GM18870 (cell line): ENCODE results near the gene GOSR2.

ENCODE experiments used
- ATAC-seq: cut with Tn5 transposase; IDR thresholded peaks from one replicate; pipeline ENCODE4 v1.9.1; 2021; ENCODE audit warnings: moderate library complexity; ENCODE audit not compliant: unreplicated experiment

The GOSR2 gene

DNA sequence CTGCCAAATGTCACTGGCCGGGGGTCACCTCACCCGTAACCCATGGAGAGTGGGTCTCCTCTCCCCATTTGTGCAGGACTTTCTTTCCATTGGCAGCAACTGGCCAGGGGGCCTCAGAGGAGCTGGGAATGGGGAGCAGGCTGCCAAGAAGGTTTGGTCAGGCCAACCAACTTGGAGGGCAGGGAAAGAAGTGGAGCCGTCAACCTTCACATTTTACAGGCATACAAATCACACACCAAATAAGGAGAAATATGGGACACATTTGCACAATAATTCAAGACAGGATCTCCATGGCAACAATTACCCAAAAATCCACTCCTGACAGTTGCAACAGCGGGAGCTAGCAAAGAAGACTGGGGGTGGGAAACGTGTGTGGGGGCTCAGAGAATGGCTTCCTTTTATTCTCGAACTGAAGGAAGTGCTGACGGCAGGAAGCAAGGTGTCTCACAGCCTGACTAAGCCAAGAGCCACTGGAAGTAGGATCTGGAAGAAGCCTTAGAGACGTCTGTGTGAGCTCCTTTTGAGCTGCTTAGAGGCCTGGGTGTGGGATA, 35.2 kb downstream of the GOSR2 start:
- no peak for ATAC-seq

DNA sequence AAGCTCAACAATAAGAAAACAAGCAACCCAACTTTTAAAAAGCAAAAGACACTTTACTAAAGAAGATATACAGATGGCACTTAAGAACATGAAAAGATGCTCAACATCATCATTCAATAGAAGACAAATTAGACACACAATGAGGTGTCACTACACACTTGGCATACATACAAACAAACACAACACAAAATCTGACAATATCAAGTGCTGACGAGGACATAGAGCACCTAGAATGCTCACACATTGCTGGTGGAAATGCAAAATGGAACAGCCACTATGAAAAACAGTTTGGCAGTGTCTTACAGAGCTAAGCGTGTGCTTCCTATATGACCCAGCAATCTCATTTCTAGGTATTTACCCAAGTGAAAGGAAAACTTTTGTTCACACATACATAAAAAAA, 37.2 kb downstream of the GOSR2 start:
- no peak for ATAC-seq

DNA sequence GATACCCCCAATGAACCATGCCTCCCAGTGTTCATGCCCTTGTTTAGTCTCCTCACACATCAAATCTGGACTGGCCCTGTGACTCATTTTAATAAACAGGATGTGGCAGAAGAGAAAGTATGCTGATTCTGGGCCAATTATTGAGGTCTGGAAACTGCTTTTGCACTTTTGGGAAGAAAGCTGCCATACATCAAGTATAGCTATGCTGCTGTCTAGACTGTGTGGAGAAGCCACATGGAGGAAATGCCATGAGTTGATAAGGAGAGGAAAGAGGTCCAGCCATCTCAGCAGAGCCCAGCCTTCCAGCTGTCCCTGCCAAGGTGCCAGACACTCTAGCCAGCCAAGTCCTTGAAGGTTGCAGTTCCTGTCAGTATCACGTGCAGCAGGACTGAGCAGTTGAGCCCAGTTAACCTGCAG, 39.4 kb downstream of the GOSR2 start:
- no peak for ATAC-seq

DNA sequence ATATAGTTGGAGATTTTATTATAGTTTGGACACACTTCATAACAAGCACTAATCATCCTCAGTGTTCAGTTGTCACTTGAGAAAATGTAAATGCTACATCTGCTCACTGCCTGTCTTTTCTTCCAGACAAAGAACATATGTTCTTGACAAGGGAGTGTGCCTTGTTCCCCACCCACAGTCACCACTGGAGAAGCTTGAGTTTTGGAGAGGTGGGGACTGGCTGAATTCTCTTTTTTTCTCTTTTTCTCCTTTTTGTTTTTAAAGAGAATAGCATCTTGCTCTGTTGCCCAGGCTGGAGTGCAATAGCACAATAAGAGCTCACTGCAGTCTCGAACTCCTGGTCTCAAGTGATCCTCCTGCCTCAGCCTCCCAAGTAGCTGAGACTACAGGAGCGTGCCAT, 40.6 kb downstream of the GOSR2 start:
- ATAC-seq = no peak

DNA sequence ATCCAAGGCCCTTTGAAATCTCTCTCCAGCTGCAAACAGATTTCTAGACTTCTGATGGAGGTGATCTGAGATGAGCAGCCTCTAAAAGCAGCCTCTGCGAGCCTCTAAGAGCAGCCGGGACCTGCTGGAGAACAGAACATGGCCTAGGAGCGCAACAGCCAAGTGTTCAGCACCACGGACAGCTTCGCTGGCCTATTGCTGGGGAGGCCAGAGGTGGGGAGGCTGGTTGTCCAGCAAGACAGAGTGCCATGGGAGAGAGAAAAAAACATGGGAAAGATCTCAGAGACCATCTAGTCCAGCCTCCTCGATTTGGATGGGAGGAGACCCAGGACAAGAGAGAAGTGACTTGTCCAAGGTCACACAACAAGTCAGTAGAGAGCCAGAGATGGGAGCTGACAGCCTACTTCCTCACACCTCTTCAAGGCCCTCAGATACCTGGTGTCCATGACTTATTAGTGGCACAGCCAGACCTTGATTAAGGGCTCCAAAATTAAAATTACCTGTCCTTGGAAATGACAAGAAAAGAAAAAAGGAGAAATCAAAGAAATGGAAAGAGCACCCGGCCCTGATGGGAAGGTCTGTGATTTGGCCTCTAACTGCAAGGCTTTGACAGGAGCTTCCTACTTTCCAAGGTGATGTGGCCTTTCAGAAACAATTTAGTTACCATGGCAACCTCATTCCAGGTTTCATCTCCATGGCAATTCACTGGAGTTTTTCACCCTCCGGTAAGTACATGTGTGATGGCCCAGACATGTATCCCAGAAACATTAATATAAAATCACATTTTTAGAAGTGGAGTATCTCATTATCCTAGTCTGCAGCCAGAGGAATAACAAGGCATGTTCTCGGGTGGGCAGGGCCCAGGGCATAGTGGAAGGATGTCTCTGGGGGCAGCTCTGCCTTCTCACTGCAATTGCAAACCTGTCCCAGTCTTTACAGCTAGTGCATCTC, 41.6 kb downstream of the GOSR2 start:
- no peak for ATAC-seq

DNA sequence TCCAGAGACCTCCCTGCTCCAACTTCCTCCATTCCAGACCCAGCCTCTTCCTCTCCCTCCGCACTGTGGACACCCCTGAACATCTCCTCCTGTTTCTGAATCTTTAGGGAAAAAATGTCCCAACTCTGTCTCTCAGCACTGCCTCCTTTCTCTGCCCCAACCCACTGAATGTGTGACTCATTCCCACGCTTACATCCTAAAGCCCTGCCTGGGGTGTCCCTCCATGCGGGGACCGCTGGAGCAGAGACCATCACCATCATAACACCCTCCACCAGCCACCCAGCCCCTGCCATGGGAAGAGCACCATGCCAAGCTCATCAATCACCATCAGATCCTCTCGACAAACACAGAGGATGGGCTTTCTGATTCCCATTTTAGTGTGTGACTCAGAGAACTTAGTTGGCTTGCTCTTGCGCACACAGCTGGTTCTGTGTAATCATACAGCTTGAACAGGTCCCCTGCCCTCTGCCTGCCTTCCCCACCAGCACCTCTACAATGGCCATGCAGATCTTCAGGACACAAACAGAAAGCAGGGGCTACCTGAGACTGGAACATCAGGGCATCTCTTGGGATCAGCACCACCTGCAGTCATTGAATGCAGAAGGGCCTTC, 45.4 kb downstream of the GOSR2 start:
- no peak for ATAC-seq

DNA sequence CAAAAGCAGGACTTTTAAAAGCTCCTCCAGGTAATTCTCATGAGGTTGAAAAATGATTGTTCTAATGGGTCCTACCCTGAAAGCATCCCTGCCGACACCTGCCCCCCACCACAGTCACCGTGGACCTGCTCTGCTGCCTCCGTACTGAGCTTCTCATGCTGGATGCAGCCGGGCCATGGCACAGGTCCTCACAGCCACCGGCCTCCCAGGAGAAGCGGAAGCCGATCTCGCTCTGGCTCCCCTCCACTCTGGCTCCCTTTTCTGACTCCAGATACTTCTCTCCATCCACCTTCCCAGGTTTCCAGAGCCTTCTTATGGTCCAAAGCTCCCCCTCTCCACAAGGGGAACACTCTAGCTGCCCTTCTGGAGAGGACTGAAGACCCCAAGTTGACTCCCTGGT, 45.9 kb downstream of the GOSR2 start:
- no peak for ATAC-seq

DNA sequence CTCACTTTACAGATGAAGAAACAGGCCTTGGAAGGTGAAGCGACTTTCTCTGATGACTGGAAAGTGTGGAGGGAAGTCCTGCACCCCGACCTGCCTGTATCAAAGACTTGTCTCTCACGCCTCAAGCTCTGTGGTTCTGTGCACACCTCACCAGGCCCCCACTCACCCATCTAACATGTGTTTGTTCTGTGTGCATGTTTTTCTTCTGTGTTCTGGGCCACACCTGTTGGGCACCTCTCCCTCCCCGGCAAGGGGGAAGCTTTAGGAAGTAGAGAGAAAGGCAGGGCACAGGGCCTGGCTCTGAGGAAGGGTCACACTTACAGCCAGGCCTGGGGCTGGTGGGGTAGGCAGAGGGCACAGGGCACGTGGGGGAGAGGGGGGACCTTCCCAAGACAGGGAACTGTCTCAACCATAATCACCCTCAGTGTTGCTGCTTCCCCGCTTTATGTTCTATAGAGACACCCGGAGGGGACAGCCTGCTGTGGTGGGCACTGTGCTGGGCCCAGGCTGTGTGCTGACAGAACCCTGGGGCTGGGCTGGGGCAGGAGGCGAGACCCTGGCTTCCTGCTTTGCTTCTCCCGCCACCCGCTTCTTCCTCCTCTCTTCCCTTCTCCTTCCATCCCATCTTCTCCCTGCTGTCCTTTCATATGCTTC, 48.8 kb downstream of the GOSR2 start:
- ATAC-seq = no peak

DNA sequence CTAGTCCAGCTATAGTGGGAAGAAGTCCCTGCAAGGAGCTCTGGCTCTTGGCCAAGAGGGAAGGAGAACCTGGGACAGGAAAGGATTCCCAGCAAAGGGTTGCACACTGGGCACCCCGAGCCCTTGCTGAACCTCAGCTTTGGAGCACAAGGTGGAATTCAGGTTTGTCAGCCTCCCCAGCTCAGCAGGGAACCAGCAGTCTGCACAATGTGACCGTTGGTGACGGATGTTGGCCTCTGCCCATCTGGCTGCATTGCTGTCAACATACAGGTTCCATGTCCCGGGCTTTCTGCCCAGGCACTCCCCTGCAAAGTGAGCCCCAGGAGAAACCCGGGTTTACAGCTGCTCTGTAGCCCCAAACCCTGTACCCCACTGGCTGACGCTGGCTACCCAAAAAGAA, 49.4 kb downstream of the GOSR2 start:
- no peak for ATAC-seq

DNA sequence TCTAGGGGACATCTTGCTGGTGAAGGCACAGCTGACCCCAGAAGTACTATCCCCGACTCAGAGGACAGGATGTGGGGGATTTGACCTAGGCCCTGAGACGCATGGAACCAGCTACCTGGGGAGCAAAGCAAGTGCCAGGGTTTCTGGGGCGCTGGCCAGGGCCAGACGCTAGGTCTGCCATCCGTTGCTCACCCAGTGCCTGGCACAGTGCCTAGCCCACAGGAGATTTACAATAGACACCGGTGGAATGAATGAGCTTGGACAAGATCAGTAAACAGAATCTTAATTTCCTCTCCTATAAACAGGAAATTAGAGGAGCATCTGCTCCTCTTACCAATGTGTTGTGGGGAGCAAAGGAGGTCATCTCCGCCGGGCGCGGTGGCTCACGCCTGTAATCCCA, 51.1 kb downstream of the GOSR2 start:
- ATAC-seq = no peak

DNA sequence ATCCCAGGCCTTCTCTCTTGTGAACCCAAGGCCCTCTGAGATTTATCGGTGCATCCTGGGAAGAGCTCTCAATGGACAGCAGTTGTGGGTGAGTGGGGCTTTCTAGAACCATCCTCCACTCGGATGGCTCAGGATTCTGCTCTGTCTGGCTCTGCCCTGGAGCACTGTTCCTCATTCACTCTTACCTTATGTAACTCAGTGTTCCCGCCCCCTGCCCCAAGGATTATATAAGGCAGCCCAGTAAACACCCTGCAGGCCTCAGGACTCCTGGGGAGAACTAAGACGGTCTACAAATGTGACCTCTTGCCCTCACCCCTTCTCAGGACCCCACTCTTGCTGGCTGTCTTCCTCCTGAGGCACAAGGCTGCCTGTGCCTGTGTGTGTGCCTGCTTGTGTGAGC, 52.3 kb downstream of the GOSR2 start:
- no peak for ATAC-seq

DNA sequence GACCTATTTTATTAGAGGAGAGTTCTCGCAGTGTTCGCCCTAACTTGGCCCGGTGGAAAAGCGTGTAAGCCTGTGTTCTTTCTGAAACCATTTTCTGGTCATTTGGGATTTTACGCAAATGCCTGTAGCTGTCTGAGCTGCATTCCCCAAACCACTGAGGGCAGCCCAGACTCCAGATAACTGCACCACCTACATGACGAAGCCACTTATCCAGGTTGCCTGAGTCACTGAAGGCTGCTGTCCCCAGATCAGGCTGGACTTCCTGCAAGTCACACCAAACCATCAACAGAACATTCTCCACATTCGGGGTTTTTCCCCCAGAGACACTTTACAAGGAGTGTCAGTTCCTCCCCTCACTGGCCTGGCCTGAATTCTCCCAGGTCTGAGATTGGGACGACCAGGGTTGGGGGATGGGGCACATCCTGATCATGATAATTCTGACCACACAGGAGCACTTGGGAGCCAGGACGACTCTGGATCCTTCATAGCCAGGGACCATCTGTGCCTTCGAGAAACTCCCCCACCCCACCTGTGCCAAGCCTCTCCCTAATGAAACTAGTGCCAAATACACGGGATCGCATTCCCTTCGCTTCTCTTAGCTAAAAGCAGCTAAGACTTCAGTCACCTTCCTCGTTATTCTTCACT, 53.8 kb downstream of the GOSR2 start:
- ATAC-seq = no peak

DNA sequence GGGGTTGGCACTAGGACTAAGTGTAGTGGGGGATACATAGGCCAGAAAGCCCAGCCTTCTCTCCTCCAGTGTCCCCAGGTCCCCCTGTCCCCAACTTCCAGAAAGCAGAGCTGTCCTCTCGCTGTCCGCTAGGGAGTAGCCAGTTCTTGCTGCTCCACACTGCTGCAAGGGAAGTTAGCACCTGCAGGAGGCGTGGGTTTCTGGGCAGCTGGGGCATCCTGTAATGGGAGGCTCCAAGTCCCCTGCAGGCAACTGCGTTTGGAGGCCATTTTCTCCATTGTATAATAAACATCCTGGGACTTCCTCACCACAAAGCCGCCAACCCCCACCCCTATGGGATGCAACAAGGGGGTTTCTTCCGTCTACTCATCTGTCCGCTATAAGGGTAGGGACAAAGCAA, 54.4 kb downstream of the GOSR2 start:
- no peak for ATAC-seq

DNA sequence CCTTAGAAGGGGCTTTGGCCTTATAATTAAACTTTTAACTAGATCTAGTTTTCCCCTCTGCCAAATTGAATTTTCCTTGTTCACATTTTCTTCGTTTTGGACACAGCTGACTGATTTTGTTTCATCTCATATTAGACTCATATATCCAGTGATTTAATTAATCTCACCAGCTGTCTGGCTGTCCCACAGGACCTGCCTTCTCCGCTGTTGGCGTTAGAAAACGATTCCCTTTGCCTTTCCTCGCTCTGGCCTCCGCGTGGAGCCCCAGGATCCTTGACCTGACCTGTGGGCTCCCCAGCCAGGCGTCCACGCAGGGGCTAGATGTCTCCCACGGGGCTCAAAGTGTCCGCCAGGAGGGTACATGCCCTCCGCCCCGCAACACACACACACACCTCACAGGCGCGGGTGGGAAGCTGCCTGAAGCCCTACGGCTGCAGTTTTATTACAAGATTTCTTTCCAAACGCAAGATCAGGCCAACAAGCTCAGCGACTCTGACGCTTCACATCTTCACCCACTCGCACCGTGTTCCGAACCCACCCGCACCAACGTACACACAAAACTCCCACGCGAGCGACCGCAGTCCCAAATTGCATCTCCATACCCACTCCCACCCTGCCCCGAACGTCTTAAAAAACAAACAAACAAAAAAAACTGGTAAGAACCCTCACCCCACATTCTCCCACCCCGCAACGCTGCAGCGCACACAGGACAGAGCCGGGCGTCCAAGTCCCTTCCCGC, 55.0 kb downstream of the GOSR2 start:
- no peak for ATAC-seq

DNA sequence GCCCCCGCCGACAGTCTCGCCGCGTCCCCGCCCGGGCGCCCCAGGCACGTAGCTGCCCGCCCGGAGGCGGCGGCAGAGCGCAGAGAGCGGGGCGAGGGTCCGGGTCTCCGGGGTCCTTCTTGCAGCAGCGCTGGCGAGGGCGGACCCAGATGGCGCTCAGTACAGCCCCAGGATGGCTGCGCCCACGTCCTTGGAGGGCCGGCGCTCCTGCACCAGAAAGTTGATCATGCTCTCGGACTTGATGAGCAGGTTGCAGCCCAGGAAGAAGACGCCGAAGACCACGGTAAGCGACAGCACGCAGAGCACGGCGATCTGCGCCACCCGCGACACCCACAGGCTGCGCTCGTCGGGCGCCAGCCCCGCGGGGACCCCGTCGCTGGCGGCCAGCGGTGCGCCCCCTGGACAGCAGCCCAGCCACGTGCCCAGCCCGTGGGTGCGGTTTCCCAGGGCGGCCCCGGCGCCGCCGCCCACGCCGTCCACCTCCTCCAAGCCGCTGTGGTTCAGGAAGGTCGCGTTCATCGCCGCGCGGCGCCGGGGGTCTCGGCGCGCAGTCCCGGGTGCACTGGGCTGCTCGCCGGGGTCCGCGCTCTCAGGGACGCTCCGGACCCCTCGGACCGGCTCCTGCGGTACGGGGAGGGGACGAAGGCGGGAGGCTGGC, 55.7 kb downstream of the GOSR2 start:
- no peak for ATAC-seq

DNA sequence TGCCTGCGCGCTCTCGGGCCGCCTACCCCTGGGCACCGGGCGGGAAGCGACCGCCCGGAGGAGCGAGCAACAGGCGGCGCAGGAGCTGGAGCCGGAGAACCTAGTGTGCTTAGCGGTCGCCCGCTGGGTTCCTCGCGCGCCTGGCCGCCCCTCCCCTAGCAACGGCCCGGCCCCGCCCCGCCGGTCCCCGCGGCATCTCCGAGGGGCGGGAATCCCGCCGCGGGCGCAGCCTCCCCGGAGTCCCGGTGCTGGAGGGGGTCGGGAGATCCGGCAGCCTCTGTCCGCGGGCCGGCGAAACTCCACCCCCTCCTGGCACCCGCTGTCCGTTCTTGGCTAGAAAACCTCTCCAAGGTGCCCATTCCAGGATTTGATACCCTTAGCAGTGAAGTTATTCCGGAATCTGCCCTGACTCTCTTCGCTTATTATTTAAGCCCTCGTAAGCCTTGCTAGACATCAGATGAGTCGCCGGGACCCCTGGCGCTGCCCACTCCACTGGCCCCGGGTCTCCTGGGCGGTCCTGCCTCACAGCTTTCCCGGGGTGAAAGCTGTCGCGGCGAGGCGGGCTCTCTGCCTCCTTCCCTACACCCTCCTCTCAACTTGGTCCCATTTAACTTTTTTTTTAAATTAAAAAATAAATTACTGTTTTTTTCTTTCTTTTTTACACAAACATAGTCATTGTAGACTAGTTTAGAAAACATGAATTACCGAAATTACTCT, 56.3 kb downstream of the GOSR2 start, which contains the start of gene RPRML:
RPRML (minus strand) TSS at position 107 of the 717 bp plus-strand sequence. CDS start 246 bp downstream, outside the sequence.
- ATAC-seq = no peak

DNA sequence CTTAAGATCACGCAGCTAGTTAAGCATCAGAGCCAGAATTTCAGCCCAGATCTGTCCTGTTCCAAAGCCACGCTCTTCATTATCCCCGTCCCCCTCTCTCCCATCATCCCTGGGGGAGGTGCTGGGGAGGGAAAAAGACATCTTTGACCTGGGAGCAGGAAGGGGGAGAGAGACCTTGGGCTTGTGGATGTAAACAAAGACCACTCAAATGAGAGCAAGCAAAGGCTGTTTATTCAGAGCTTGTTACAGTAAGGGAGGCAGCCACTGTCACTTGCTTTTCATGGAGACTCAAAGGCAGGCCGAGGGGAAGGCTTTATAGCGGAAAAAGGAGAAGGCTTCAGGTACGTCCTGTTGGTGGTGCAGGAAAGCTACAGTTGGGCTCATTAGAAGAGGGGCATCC, 59.6 kb downstream of the GOSR2 start:
- no peak for ATAC-seq

DNA sequence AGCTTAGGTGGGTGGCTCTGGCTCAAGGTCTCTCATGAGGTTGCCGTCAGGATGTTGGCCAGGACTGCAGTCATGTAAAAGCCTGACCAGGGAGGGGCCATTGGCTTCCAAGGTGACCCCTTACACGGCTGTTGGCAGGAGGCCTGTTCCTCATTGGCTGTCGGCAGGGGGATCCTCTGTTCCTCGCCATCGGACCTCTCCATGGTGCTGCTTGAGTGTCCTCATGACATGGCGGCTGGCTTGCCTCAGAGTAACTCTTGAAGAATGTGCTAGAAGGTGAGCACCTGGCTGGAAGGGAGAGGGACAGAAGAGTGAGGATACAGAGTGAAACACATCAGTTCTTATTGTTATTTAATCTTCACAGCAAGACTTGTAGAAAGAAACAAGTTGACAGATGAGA, 60.8 kb downstream of the GOSR2 start:
- no peak for ATAC-seq

DNA sequence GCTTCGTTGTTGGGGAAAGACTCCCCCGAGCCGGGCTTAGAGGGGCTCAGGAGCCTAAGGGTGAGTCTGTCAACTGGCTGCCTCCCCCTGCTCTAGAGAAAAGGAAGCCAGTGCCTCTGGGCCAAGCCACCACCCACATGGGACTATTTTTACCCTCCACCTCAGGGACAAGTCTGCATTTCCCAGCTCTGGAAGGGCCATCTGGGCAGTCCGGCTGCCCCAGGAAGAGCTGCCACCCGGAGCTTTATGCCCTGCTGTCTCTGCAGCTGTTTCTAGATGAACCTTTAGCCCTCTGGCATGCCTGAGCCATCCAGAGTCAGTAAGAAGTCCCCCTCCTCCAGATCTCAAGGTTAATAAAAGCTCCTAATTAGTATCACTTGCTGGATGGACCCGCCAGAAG, 61.4 kb downstream of the GOSR2 start:
- no peak for ATAC-seq
